Amniotic stem cell (primary cell): ENCODE data around the gene NFE2L3.
"Not testable (repeated sequence)": the region's sequence is repeated elsewhere in the genome, so short reads cannot be mapped to it uniquely, and the experiment has no call there.

Source experiments
- DNase-seq: peaks from one replicate; lab custom pipeline; 2025; lab: John Stamatoyannopoulos, UW

The NFE2L3 gene

DNA sequence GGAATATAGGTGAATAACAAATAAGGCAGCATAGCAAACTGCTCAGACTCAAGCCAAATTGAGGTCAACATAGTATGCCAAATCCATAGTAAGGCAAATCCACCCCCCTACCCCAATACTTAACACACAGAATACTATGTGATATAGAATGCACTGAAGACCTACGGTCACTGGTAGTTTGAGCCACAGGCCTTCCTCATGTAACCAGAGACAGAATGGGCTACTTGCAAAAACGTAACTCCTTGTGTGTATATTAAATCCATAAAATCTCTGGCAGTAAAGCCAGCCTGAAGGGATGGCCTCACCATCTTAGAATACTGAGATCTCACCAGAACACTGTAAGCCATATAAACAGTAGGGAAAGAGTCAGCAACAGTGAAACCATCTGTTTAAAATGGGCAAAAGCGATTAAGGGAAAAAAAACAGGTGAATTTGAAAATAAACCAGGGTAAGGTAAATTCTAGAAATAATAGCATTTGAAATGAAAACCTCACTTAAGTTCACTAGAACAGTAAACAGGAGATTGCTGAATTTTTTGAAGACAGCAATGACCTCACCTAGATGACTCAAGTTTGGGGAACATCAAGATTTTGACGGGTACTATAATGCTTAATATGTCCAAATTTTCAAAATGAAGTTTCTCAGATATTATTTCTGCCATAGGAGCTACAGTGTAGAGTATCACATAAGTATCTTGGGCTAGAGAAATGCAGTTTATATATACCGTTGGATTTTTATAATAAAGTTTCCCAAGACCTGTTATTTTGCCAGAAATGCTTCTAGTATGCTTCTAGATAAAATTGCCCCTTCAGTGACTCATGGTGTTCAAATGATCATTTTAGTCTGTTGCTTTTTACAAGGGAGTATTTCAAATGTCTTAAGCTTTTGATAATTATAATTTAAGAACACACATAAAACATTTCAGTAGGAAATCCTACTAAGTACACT, 34.6 kb downstream of the NFE2L3 start:
- DNase-seq: no peak

DNA sequence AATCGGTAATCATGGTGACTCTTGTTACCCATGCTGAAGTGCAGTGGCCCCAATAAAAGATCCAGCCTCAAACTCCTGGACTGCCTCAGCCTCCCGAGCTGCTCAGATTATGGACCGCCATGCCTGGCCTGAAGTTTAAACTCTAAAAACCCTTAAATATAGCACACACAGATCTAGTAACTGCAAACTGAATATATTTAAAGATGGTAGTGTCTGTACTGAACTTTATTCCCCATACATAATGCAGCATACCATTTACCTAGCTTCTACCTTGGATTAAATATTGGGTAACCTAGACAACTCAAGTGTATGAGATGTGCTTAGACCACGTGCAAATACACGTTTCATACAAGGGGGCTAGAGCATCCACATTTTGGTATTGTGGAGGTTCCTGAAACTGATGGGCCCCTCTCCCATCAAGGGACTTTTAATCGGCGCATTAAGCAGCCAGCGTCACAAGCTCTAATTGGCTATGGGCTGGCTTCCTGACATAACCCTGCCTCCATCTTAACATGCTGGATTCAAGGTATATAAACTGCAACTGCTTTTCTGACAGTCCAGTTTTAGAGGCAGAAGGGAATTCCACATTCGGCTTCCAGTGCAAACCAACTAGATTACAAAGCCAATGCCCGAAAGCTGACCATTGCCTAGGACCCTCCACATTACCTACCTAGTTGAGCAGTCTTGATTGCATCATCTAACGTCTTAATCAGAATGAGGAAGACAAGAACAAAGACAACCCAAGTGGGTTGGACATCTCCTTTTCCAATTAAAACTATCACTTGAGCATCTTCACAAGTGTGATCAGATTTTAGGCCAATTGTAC, 35.6 kb downstream of the NFE2L3 start:
- no peak for DNase-seq

GRCh38 chr7:26188206-26188956, 36.4 kb downstream of the NFE2L3 start:
- DNase-seq: no peak

DNA sequence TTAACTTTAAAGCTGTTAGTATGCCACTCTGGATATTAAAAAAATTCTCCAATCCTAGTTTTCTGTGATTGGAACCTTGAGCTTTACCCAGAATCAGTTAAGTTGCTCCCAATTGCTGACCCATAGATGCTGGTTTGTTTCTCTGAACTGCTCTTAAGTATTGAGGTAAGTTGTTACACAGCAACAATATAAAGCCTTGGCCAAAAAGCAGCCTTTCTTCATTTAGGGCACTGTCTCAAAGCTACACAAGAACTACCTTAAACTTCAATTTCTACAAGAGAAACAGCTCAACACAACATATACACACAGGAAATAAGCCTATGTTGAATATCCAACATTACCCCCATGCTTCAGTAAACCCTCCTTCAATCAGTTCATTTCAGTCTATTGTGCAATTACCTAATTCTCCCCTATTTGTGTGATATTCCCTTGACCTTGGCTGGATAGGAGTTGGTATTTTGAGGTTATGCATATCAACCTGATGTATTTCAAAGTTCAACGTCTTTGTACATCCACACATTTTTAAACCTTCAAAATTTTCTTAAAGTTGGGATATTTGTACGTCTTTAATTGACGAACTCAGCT, 37.1 kb downstream of the NFE2L3 start:
- no peak for DNase-seq

DNA sequence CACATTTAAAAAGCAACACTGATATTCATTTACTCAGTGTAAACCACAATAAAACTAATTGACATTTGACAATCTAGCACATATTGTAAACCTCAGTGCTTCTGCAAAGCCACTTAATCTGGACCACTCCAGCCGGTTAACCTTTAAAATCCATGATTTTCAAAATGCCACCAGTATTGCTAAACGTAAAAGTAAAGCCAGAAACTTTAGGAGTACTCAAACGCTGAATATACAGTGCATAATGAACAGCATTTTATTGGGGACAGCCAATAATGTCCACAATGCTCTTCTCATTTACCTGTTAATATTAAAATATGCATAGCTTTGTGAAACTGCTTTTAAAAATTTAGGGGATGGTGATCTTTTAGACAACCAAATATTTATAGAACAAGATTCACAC, 37.7 kb downstream of the NFE2L3 start:
- DNase-seq: no peak

- DNase-seq: no peak
Measured at GRCh38 chr7:26190417-26190869, 38.4 kb downstream of the NFE2L3 start.

DNA sequence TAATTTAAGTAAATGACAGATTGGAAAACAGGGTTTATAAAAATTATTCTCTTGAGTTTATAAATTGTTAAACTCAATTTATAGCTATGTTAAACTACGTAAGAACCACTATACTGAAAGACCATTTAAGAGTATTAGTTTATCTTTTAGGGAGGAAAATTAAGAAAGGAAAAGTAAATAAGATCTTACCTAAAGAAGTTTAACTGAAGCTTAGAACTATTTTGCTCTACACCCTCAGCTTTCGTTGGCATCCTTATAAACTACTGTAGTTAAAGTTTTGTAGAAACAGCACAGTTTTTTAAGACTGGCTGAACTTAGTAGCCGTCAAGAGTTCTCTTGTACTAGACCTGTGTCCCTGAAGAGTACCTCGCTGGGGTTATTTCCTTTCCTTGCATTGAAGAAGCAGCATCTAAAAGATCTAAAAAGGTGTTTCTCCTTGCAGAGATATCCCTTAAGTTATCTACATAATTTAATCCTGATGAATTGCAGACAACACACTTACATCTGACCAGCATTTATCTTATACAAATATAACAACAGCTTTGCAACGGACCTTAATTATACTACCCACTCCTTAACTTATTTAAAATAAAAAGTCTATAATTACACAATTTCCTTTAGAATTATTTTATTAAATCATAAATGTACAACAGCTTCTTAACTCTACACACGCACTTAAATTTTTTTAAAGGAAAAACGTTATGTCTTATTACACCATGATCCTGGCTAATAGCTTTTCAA, 39.4 kb downstream of the NFE2L3 start:
- no peak for DNase-seq

GRCh38 chr7:26191974-26192479, 40.0 kb downstream of the NFE2L3 start:
- DNase-seq: no peak

DNA sequence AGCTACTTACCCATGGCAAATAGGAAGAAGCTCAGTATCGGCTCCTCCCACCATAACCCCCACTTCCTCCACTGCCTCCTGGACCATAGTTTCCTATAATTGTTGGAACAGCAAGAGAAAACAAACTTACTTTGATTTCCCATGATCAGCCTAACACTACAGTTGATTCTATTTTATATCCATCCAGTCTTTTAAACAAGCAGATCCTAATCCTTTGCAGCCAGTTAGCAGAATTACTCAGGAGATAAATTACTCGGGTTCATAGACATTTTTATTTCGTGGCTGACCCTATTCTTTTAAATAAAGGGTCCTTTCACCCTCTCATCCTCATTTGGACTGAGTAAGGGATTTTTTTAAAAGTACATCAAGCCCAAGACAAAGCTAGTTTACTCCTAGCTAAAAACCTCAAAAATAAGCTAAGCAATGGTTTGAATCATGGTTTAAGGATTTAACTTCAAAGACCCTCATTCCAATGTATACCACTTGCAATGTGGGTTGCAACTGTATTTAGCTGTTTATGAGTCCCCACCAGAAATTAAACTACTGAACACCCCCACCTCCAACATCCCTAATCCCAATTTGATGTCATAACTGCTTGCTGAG, 40.6 kb downstream of the NFE2L3 start:
- DNase-seq: no peak

GRCh38 chr7:26193432-26194207, 41.6 kb downstream of the NFE2L3 start:
- no peak for DNase-seq

DNA sequence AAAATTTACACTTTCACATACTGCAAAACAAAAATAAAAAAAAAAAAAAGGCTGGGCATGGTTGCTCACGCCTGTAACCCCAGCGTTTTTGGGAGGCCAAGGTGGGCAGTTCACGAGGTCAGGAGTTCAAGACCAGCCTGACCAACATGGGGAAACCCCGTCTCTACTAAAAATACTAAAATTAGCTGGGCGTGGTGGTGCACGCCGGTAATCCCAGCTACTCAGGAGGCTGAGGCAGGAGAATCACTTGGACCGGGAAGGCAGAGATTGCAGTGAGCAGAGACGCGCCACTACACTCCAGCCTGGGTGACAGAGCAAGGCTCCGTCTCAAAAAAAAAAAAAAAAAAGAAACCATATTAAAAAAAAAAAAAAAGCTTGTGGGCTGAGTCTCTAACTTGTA, 42.8 kb downstream of the NFE2L3 start:
- DNase-seq: not testable (repeated sequence)

DNA sequence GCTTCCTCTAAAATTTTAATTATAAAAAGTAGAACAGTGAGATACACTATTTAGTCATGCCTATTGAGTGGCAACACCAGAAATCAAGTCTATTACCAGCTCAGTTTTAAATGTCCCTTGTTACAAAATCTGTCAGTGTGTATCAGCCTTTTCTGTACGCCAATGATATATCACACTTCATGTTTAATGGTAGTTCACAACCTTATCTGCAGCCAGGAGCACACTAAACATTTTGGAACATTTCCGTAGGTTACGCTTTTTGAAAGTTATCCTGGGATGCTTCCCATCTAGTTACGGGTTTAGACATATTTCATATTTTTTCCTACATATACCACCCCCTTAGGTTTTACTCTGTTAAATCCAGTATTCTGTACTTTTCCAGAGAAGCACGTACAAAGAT, 43.2 kb downstream of the NFE2L3 start:
- no peak for DNase-seq

GRCh38 chr7:26195867-26196657, 44.1 kb downstream of the NFE2L3 start:
- DNase-seq: no peak

GRCh38 chr7:26197153-26198115, 45.4 kb downstream of the NFE2L3 start:
- DNase-seq: no peak

DNA sequence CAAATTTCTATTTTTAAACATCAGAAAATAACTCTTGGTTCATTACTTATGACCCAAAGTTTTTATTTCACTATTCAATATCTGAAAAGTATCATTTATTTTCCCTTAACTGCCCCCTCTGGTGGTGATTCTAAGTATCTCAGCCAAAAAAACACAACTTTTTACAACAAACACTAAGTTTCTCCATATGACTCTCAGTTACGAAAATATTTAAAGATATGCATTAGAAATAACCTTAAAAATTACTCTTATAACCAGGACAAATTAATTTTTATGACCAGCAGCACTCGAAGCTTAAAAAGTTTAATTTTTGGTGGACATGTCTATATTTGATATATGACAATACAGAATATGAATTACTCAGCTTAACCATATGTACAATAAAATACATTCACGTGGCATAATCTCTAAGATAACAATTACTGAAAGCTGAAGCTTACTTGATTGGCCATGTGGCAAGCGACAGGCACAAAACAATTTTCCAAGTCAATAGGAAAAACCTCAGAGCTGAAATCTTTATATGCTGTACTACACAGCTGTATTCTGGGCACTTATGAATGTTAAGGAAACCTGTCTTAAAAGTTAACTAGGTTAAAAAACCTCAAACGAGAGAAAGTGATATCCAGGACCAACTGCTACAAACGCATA, 46.3 kb downstream of the NFE2L3 start:
- no peak for DNase-seq

DNA sequence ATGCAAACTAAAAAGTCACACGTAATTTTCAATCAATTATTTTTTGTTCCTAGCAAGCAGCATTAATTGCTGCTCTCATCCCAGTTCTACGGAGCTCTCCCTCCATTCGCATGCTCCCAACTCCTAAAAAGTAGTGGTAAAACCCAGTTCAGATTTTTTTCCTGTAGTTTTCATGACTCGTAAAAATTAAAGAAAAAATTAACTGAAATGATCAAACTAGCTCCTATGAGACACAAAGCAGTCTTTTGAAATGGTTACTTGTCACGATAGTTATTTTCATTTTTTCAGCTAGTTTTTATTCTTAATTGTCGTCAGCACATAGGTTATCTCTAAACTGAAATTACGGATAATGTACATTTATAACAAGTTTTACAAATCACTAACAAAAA, 46.8 kb downstream of the NFE2L3 start:
- no peak for DNase-seq
